Natural killer cell treated with Interleukin-12 subunit alpha and Interleukin-12 subunit beta and Interleukin-15 and Interleukin-18, amount 100 ng/mL, for 72 hours (primary cell): ENCODE measurements around the gene BCL2L15. TPM values are rescaled to one million over a fixed set of nuclear protein-coding genes. Genes with fewer than 3 reads are reported as not detected.
A peak's percentile ranks its signal among the peaks of the same experiment; 100 is the strongest.

Source experiments
- ATAC-seq, 2 donors: fragments of 150-1000 bp; cut with Tn5 transposase in 1 of 2; sonication (Bioruptor Pico), chemical (Tn5 transposase) in 1 of 2; 2 replicates each; pipeline ENCODE4 v1.10.0; 2021
- DNase-seq: peaks from one replicate; pipeline ENCODE4 v3.0.0; 2022; ENCODE audit warnings: low spot score
- H3K27ac Mint-ChIP-seq, 2 donors: 1 replicate in 1 of 2; 2 replicates in 1 of 2; pipeline ENCODE4 v1.8.0; 2022; ENCODE audit warnings: mixed read lengths in 2 of 2, mild to moderate bottlenecking in 1 of 2, moderate library complexity in 1 of 2
- H3K27me3 Mint-ChIP-seq, 2 donors: 1 replicate in 1 of 2; 2 replicates in 1 of 2; pipeline ENCODE4 v1.8.0; 2022; ENCODE audit warnings: mixed read lengths in 2 of 2
- H3K36me3 Mint-ChIP-seq: one replicate; pipeline ENCODE4 v1.8.0; 2022; ENCODE audit warnings: mixed read lengths
- H3K4me1 Mint-ChIP-seq, 2 donors: 1 replicate in 1 of 2; 2 replicates in 1 of 2; pipeline ENCODE4 v1.8.0; 2022; ENCODE audit warnings: low read depth in 2 of 2, mixed read lengths in 2 of 2, mild to moderate bottlenecking in 1 of 2
- H3K4me3 Mint-ChIP-seq: one replicate; pipeline ENCODE4 v1.8.0; 2022; ENCODE audit warnings: mixed read lengths
- H3K9me3 Mint-ChIP-seq: 2 replicates; pipeline ENCODE4 v1.8.0; 2022; ENCODE audit warnings: mixed read lengths
- total RNA-seq, 2 donors: library from RNA; stranded (reverse); gene quantifications; one replicate each; pipeline ENCODE4 v1.2.3, GENCODE V29; 2022

Gene BCL2L15
- total RNA-seq = 1 to 10 TPM; 1.3 to 3.0 TPM

DNA sequence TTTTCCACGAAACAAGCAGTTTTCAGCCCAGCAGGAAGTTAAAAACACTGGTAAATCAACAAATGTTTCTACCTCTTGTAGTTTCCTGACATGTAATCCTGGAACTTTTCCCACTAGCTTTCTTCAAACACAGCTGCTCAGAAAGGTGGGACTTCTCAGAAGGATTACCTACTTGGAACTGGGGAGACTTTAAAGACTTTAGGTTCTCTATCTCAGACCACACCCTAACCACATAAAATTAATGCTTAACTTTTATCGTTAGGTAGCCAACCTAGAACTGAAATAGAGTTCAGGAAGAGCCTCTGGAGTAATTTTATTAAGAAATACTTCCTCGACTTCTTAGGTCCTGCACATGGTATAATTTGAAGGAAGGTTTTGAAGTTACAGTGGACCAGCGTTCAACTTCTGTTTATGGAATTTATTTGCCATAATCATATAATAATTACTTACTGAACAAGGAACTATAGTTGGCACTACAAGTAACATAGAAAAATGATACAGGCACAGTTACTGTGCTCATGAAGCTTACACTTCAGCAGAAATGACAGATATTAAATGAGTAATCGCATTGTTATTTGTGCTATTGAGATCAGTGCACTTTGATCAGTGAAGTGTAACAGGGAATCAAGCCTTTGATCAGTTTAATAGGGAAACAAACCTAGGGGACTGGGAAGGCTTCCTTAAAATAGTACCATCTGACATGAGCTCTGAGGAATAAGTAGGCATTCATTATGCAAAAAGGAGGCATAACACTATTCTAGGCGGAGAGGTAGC lies at the start of gene BCL2L15:
Gene BCL2L15, minus strand, starts transcription at position 180 of the 774 bp plus-strand sequence. CDS start 206 bp downstream, outside the sequence.
- Mint-ChIP-seq H3K27ac (peak within 1 kb of the TSS in 1 of 2 donors; percentile 33), H3K9me3 (no peaks in the 10 kb centered on the region), H3K4me1 (peaks cover 6 to 7% of the 10 kb centered on the region in 2 donors), H3K27me3 (no peaks in the 10 kb centered on the region), H3K36me3 (no peaks in the 10 kb centered on the region), H3K4me3 (no peak within 1 kb of the TSS)
- ATAC-seq (no peak), DNase-seq (no peak)

DNA sequence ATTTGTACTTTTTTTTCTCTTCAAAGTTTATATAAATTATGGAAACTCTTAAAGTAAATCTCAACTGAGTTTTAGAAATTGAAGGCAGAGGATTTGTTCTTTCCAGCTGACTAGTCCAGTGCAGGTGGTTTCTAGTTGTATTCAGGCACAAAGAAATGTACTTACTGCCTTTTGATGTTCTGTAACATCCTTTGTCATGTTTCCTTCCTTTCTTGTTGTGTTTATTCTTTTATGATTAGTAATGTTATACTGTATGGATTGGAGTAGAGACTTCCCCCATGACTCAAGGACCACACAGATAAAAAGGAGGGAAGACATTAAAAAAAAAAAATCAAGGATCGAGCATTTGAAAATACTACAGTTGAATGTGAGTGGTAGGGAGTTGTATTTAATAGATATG lies 49.8 kb upstream of the BCL2L15 start:
- no peak for DNase-seq
- H3K4me1 Mint-ChIP-seq = peaks cover 67 to 81% of the 10 kb centered on the region in 2 donors
- no peaks in the 10 kb centered on the region for H3K9me3 Mint-ChIP-seq
- H3K36me3 Mint-ChIP-seq = peaks cover 31% of the 10 kb centered on the region
- H3K4me3 Mint-ChIP-seq = peak overlapping the region; percentile 82
- ATAC-seq = no peak
- no peaks in the 10 kb centered on the region for H3K27me3 Mint-ChIP-seq
- H3K27ac Mint-ChIP-seq = peak overlapping the region; percentile 90 to 94

DNA sequence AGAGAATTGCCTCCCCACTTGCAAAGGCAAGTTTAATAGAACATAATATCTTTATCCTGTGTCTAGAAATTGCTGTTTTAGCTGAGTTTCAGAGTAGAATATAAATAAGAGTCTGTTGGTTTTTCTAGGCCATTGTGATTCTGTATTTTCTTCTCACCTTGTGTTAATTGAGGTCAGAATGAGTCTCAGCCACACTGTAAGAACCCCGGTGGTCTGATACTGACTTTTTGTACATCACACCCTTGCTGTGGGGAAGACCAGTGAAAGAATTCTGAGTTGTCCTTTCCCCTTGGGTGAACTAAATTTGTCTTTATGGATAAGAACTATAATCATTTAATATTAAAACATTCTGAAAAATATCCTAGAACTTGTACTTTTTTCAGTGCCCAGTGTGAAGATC lies 48.6 kb upstream of the BCL2L15 start:
- H3K27me3 Mint-ChIP-seq = no peaks in the 10 kb centered on the region
- H3K4me3 Mint-ChIP-seq = peak overlapping the region; percentile 60
- peak overlapping the region; percentile 90 to 94 for H3K27ac Mint-ChIP-seq
- H3K36me3 Mint-ChIP-seq = peaks cover 28% of the 10 kb centered on the region
- ATAC-seq = peak; percentile 54 to 72
- H3K9me3 Mint-ChIP-seq = no peaks in the 10 kb centered on the region
- no peak for DNase-seq
- peaks cover 74 to 87% of the 10 kb centered on the region in 2 donors for H3K4me1 Mint-ChIP-seq

DNA sequence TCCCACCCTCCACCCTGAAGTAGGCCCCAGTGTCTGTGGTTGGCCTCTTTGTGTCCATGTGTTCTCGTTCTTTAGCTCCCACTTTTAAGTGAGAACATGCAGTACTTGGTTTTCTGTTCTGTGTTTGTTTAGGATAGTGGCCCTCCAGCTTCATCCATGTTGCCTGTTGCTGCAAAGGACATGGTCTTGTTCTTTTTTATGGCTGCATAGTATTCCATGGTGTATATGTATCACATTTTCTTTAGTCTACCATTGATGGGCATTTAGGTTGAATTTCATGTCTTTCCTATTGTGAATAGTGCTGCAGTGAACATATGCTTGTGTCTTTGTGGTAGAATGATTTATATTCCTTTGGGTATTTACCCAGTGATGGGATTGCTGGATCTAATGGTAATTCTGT lies 47.8 kb upstream of the BCL2L15 start:
- Mint-ChIP-seq H3K9me3 (no peaks in the 10 kb centered on the region), H3K4me1 (peaks cover 74 to 87% of the 10 kb centered on the region in 2 donors), H3K4me3 (peak overlapping the region; percentile 60), H3K36me3 (peaks cover 22% of the 10 kb centered on the region), H3K27me3 (no peaks in the 10 kb centered on the region), H3K27ac (peak overlapping the region; percentile 90 to 94)
- DNase-seq (no peak), ATAC-seq (no peak)

DNA sequence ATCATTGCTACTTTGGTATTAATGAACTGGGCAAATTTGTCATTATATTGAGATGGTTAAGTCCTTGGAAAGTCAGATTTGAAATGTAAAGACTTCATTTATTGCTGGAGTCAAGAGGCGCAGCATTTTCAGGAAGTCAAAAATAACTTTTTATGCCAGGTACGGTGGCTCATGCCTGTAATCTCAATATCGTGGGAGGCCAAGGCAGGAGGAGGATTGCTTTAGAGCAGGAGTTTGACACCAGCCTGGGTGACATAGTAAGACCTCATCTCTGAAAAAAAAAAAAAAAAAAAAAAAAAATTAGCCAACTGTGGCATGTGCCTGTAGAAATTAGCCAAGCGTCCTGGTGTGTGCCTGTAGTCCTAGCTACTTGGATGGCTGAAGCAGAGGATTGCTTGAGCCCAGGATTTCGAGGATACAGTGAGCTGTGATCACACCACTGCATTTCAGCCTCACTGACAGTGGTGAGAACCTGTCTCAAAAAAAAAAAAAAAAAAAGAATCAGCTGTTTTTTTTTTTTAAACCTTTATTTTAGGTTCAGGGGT lies 47.2 kb upstream of the BCL2L15 start:
- DNase-seq (no peak), ATAC-seq (no peak)
- Mint-ChIP-seq H3K36me3 (peaks cover 22% of the 10 kb centered on the region), H3K27me3 (no peaks in the 10 kb centered on the region), H3K4me1 (peaks cover 71 to 83% of the 10 kb centered on the region in 2 donors), H3K9me3 (no peaks in the 10 kb centered on the region), H3K4me3 (peak overlapping the region; percentile 95), H3K27ac (peak overlapping the region; percentile 82 to 97)

DNA sequence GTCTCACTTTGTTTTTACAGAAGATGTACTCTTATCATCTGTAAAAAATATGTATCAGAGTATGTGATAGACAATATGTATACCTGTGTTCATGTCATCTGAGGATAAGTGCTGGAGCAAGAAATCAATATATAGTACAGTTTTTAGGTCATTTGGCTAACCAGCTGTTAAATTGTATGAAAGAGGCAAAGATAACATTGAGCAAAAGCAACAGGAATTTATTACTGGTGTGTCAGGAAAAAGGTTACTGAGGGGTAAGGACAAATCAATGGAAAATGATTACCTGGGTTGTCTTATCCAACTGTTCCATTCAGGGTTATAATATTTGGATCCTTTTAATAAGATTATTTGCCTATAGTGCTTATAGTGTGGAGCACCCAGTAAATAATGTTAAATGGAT lies 46.6 kb upstream of the BCL2L15 start:
- DNase-seq = no peak
- Mint-ChIP-seq H3K9me3 (no peaks in the 10 kb centered on the region), H3K27me3 (no peaks in the 10 kb centered on the region), H3K36me3 (peaks cover 22% of the 10 kb centered on the region), H3K4me3 (peak overlapping the region; percentile 95), H3K4me1 (peaks cover 66 to 78% of the 10 kb centered on the region in 2 donors), H3K27ac (peak overlapping the region; percentile 82 to 97)
- ATAC-seq = no peak

DNA sequence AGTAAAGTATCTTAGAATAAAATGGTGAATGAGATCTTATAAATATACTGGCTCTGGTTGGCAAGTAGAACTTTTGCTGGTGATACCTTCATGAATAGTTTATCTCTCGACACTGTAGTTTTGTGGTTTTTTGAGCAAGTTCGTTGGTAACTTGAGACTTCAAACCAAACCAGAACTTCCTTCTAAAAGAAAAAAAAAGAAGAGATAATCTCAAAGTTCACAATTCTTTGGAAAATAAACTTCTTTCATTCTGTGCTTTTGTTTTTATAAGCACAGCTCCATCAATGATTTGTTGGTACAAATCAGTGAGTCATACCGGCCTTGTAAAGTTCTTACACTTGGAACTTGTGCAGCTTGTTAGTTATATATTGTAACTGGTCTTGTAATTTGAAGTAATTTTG lies 44.1 kb upstream of the BCL2L15 start:
- no peak for DNase-seq
- Mint-ChIP-seq H3K9me3 (no peaks in the 10 kb centered on the region), H3K4me3 (peak overlapping the region; percentile 95), H3K4me1 (peaks cover 66 to 69% of the 10 kb centered on the region in 2 donors), H3K27me3 (no peaks in the 10 kb centered on the region), H3K27ac (peak overlapping the region; percentile 82 to 97), H3K36me3 (peaks cover 14% of the 10 kb centered on the region)
- no peak for ATAC-seq

DNA sequence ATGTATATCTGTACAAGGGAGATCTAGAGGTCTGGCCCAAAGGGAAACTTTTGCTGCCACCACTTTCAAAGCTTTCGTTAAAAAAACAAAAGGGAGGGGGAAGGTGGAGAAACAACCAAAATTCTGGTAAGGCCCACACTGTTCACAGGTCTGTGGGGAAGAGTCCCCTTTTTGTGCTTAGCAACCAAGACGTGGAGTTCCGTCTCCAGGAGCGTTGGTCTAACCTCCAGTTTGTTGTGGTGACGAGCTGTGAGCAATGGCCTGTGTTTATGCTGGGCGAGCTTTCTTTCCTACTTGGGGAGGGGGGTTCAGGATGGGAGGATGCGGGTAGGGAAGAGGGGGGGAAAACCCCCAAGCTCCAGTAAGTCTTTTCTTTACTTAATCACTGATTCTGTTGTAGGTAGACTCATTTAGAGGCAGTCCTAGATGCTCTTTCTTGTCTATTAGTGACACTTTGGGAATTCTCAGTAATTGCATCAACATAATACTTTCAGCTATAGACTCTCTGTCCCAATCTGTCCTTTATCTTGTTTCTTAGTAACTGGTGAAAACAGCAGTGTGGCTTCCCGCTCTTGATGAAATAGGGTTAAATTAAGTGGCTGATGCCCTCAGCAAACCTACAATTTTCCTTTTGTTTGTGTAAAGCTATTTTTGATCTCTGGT lies 43.2 kb upstream of the BCL2L15 start:
- Mint-ChIP-seq H3K4me3 (peak overlapping the region; percentile 95), H3K27ac (peak overlapping the region; percentile 82 to 97), H3K4me1 (peaks cover 63% of the 10 kb centered on the region in 2 donors), H3K27me3 (no peaks in the 10 kb centered on the region), H3K9me3 (no peaks in the 10 kb centered on the region), H3K36me3 (peaks cover 14% of the 10 kb centered on the region)
- peak; percentile 72 to 77 for ATAC-seq
- DNase-seq = peak; percentile 82

DNA sequence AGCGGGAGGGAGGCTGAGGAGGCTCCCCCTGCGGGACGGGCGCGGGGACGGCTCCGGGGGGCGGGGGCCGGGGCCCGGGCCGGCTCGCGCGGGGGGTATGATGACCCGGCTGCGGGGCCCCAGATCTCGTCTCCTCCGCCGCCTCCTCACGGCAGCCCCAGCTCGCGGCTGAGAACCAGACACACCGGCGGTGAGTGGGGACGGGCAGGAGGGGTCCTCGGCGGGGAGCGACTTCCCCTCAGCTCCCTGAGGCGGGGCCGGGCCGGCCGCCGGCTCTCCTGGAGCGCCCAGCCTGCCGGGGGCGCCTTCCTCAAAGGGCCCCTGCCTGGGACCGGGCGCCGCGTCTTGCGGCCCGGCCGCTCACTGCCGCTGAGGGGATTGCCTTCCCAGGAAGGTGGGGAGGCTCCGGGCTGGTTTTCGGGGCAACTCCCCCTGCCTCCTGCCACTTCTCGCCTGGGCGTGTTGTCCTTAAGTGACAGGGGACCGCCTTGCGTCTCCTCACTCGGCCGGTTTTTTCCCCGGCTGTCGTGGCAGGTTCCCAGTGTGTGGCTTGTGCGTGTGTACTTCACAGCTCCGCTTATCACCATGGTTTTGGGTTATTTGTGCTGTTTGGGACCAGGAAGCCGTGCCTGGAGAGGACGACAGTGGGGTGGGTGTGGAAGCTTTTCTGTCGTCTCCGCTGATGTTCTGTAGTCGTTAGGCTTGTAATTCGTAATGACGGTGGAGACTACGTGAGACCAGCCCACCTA lies 42.5 kb upstream of the BCL2L15 start:
- peaks cover 14% of the 10 kb centered on the region for H3K36me3 Mint-ChIP-seq
- H3K4me1 Mint-ChIP-seq = peaks cover 57 to 58% of the 10 kb centered on the region in 2 donors
- H3K27me3 Mint-ChIP-seq = no peaks in the 10 kb centered on the region
- H3K9me3 Mint-ChIP-seq = no peaks in the 10 kb centered on the region
- DNase-seq = peak; percentile 87
- peak; percentile 57 to 74 for ATAC-seq
- H3K4me3 Mint-ChIP-seq = peak overlapping the region; percentile 95
- H3K27ac Mint-ChIP-seq = peak overlapping the region; percentile 82 to 98

DNA sequence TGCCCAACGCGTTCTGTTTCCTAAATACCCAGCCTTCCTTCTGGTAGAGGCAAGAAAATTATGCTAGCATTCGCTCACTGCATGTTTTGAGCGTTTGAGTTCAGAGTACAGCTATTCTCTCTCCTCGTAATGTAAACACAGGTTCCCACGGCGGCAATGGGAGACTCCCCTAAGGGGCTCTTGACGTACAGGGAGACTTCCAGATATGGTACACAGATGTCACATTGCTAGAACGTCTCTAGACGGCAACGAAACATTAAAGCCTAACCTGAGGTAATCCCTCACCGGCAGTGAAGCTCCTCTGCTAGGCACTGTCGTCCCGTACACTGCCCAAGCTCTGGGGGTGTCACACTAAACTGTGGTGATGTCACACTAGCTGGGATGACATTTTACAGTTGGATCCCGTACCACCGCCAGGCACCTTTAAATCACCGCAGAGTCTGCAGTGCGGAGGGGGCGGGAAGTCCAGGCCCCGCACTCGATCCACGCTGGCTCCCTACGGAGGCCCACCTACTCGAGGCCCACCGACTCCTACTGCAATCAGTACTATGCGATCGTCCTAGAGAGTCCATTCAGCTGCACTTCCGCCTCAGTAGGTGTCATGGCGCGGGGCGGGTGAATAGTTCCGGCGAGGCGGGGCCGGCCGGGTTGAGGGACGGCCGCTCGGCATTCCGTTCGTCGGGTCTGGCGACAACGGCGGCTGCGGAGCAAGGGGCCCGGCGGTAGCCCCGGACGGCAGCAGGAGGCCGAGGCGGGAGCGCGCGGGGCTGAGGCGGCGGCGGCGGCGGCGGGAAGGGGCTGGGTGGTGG lies 41.8 kb upstream of the BCL2L15 start, which contains the start of gene HIPK1:
Gene HIPK1, plus strand, starts transcription at position 384 of the 809 bp plus-strand sequence.
- Mint-ChIP-seq H3K27ac (peak within 1 kb of the TSS; percentile 82 to 98), H3K36me3 (peaks cover 14% of the 10 kb centered on the region), H3K9me3 (no peaks in the 10 kb centered on the region), H3K4me3 (peak within 1 kb of the TSS; percentile 95), H3K4me1 (peaks cover 53 to 54% of the 10 kb centered on the region in 2 donors), H3K27me3 (no peaks in the 10 kb centered on the region)
- ATAC-seq (peak; percentile 88 to 89), DNase-seq (peak; percentile 94)

DNA sequence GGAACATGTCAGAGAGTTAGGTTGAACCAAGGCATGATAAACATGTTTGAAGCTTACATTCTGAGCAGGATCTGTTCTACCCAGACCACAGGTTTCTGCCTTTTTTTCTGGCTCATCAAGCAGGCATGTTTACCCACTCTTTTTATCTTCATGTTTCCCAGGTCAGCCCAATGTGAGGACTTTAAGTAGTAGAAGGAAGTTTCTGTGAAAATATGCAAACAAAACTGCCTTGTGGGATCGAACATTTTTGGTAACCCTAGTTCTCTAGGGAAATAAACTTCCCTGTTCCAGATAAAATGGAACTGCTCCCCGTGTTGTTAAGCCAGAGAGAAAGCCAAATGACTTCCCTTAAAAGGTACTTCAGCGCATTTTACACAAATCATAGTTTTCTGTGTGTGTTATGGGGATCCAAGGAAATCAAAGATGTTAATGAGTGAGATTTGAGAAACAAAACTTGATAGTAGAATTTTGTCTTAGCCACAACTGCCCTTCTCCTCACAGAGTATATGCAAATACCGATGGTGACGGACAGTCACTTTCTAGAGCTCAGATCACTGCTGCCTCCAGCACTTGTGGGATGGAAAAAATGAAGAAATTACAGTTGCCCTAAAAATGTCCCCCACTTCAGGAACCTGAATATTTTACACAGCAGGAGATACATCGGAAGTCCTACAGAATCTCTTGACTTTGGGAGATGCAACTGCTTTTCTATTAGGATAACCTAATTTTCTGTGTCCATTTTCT lies 41.0 kb upstream of the BCL2L15 start:
- no peaks in the 10 kb centered on the region for H3K27me3 Mint-ChIP-seq
- no peaks in the 10 kb centered on the region for H3K9me3 Mint-ChIP-seq
- peak overlapping the region; percentile 92 for H3K4me3 Mint-ChIP-seq
- ATAC-seq (no peak), DNase-seq (no peak)
- H3K4me1 Mint-ChIP-seq = peaks cover 45 to 46% of the 10 kb centered on the region in 2 donors
- H3K27ac Mint-ChIP-seq = peak overlapping the region; percentile 82 to 98
- H3K36me3 Mint-ChIP-seq = peaks cover 8% of the 10 kb centered on the region

DNA sequence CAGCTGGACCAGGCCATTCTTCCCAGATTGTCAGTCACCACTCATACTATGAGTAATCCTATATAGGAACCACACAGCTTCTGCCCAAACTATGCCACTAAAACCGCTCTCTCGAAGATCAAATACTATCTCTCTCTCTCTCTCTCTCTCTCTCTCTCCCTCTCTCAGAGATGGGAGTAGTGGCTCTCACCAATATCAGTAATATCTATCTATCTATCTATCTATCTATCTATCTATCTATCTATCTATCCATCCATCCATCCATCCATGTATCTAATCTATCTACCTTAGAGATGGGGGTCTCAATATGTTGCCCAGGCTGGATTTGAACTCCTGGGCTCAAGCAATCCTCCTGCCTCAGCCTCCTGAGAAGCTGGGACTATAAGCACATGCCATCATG lies 37.1 kb upstream of the BCL2L15 start:
- DNase-seq (no peak), ATAC-seq (no peak)
- H3K27me3 Mint-ChIP-seq = no peaks in the 10 kb centered on the region
- H3K4me1 Mint-ChIP-seq = peaks cover 15% of the 10 kb centered on the region in 2 donors
- no peak overlapping the region for H3K4me3 Mint-ChIP-seq
- no peaks in the 10 kb centered on the region for H3K36me3 Mint-ChIP-seq
- H3K27ac Mint-ChIP-seq = no peak overlapping the region
- no peaks in the 10 kb centered on the region for H3K9me3 Mint-ChIP-seq
